ENCODE data around the gene CD3D.

The CD3D gene

GRCh38 chr11:118342503-118343161 is at the start of gene CD3D:
TSS of gene CD3D (minus strand) at chr11:118342705. CDS start at chr11:118342607, 98 bp downstream.
- no peak for DNase-seq (ENCODE audit: low read depth, low spot score)

- no peak for DNase-seq (ENCODE audit: low read depth, low spot score)
Measured at GRCh38 chr11:118383657-118384056, 41.2 kb upstream of the CD3D start.

- DNase-seq (ENCODE audit: low read depth, low spot score): no peak
Measured at GRCh38 chr11:118382954-118383353, 40.4 kb upstream of the CD3D start.

GRCh38 chr11:118380571-118380970 is 38.1 kb upstream of the CD3D start:
- no peak for DNase-seq (ENCODE audit: low read depth, low spot score)

- no peak for DNase-seq (ENCODE audit: low read depth, low spot score)
Measured at GRCh38 chr11:118379497-118379896, 37.0 kb upstream of the CD3D start.

- no peak for DNase-seq (ENCODE audit: low read depth, low spot score)
Measured at GRCh38 chr11:118375978-118376377, 33.5 kb upstream of the CD3D start.

GRCh38 chr11:118374729-118375128 is 32.2 kb upstream of the CD3D start:
- DNase-seq (ENCODE audit: low read depth, low spot score): no peak

- no peak for DNase-seq (ENCODE audit: low read depth, low spot score)
Measured at GRCh38 chr11:118373871-118374270, 31.4 kb upstream of the CD3D start.

GRCh38 chr11:118373263-118373662 is 30.8 kb upstream of the CD3D start:
- DNase-seq (ENCODE audit: low read depth, low spot score): no peak

- no peak for DNase-seq (ENCODE audit: low read depth, low spot score)
Measured at GRCh38 chr11:118370774-118371173, 28.3 kb upstream of the CD3D start.

- DNase-seq (ENCODE audit: low read depth, low spot score): no peak
Measured at GRCh38 chr11:118366287-118366686, 23.8 kb upstream of the CD3D start.

GRCh38 chr11:118364956-118365615 is 22.6 kb upstream of the CD3D start:
- DNase-seq (ENCODE audit: low read depth, low spot score): no peak

GRCh38 chr11:118359295-118359958 is 16.9 kb upstream of the CD3D start, which contains the start of gene UBE4A:
TSS of gene UBE4A (plus strand) at chr11:118359600. CDS start at chr11:118365081, 5,481 bp downstream.
- peak; percentile 96 for DNase-seq (ENCODE audit: low read depth, low spot score)

- DNase-seq (ENCODE audit: low read depth, low spot score): no peak
Measured at GRCh38 chr11:118358071-118358470, 15.6 kb upstream of the CD3D start.

- DNase-seq (ENCODE audit: low read depth, low spot score): peak; percentile 20
Measured at GRCh38 chr11:118353084-118353710, 10.7 kb upstream of the CD3D start.

GRCh38 chr11:118349475-118349874 is 7.0 kb upstream of the CD3D start:
- no peak for DNase-seq (ENCODE audit: low read depth, low spot score)

- no peak for DNase-seq (ENCODE audit: low read depth, low spot score)
Measured at GRCh38 chr11:118343981-118344515, 1.5 kb upstream of the CD3D start, which contains the start of gene CD3G. TSS of gene CD3G (plus strand) at chr11:118344344. CDS start at chr11:118344424, 80 bp downstream.

GRCh38 chr11:118343248-118343647 is 743 bp upstream of the CD3D start:
- no peak for DNase-seq (ENCODE audit: low read depth, low spot score)

GRCh38 chr11:118341815-118342489 is 553 bp downstream of the CD3D start:
- no peak for DNase-seq (ENCODE audit: low read depth, low spot score)

- DNase-seq (ENCODE audit: low read depth, low spot score): no peak
Measured at GRCh38 chr11:118341261-118341660, 1.2 kb downstream of the CD3D start.

- no peak for DNase-seq (ENCODE audit: low read depth, low spot score)
Measured at GRCh38 chr11:118340449-118340848, 2.1 kb downstream of the CD3D start.

Data from astrocyte of the hippocampus (primary cell).